Lung microvascular endothelial cell (primary cell): Measurements from ENCODE around the gene DIAPH3. TPM values are rescaled to one million over a fixed set of nuclear protein-coding genes. Genes with fewer than 3 reads are reported as not detected.
"Not testable (repeated sequence)": the region's sequence is repeated elsewhere in the genome, so short reads cannot be mapped to it uniquely, and the experiment has no call there.

Source experiments
- DNase-seq, 2 donors: peaks; one replicate each; pipeline versions ENCODE4 v3.0.0 to v3.0.0-alpha.2; 2010; ENCODE audit warnings: low read depth in 2 of 2
- total RNA-seq: library from RNA; depleted of rRNA; stranded (reverse); fragments of >200 nt; gene quantifications from 2 replicates; pipeline ENCODE4 v1.2.1, GENCODE V29; 2014

DIAPH3 gene
- total RNA-seq, result 3.0 and 5.2 TPM in 2 replicates

GRCh38 chr13:60163478-60164233, at the start of gene DIAPH3:
TSS of gene DIAPH3 (minus strand) at chr13:60163928. CDS start at chr13:60163766, 162 bp downstream.
- peak; percentile 95 to 96 for DNase-seq

- no peak for DNase-seq
Observed at GRCh38 chr13:60213236-60213744, 49.6 kb upstream of the DIAPH3 start.

- no peak for DNase-seq
Observed at GRCh38 chr13:60211548-60211947, 47.8 kb upstream of the DIAPH3 start.

GRCh38 chr13:60210510-60211330, 47.0 kb upstream of the DIAPH3 start:
- DNase-seq, result peak in 1 of 2 donors; percentile 45

GRCh38 chr13:60205499-60205898, 41.8 kb upstream of the DIAPH3 start:
- DNase-seq, result not testable (repeated sequence)

- DNase-seq, result no peak
Observed at GRCh38 chr13:60201286-60201685, 37.6 kb upstream of the DIAPH3 start.

GRCh38 chr13:60195893-60196292, 32.2 kb upstream of the DIAPH3 start:
- not testable (repeated sequence) for DNase-seq

GRCh38 chr13:60182907-60183306, 19.2 kb upstream of the DIAPH3 start:
- DNase-seq, result no peak

- no peak for DNase-seq
Observed at GRCh38 chr13:60178327-60178726, 14.6 kb upstream of the DIAPH3 start.

- no peak for DNase-seq
Observed at GRCh38 chr13:60175571-60175970, 11.8 kb upstream of the DIAPH3 start.

GRCh38 chr13:60174113-60174512, 10.4 kb upstream of the DIAPH3 start:
- no peak for DNase-seq

GRCh38 chr13:60172111-60172510, 8.4 kb upstream of the DIAPH3 start:
- no peak for DNase-seq

- DNase-seq, result no peak
Observed at GRCh38 chr13:60170414-60170813, 6.7 kb upstream of the DIAPH3 start.

- no peak for DNase-seq
Observed at GRCh38 chr13:60169239-60170031, 5.7 kb upstream of the DIAPH3 start.

- DNase-seq, result no peak
Observed at GRCh38 chr13:60167121-60167520, 3.4 kb upstream of the DIAPH3 start.

GRCh38 chr13:60165391-60166099, 1.8 kb upstream of the DIAPH3 start:
- DNase-seq, result no peak

GRCh38 chr13:60164234-60164889, 634 bp upstream of the DIAPH3 start:
- DNase-seq, result no peak

GRCh38 chr13:60162096-60162495, 1.6 kb downstream of the DIAPH3 start:
- DNase-seq, result no peak

- DNase-seq, result no peak
Observed at GRCh38 chr13:60158321-60158801, 5.4 kb downstream of the DIAPH3 start.

- no peak for DNase-seq
Observed at GRCh38 chr13:60155978-60156377, 7.8 kb downstream of the DIAPH3 start.
